ENCODE data around the gene GLS2.

- TF ChIP-seq REST (IDR thresholded peaks at IDR 0.05; ENCODE audit: insufficient read depth in 1 of 2, low read depth in 2 of 2, low read length in 2 of 2) (no peak), POLR2AphosphoS5 (IDR thresholded peaks at IDR 0.05; ENCODE audit: low read depth, low read length) (no peak), SIN3A (IDR thresholded peaks at IDR 0.05; ENCODE audit: borderline replicate concordance, insufficient read depth, low read length) (no peak)
Measured at GRCh38 chr12:56425193-56425592, 62.8 kb downstream of the GLS2 start.

All from PFSK-1 (cell line).